ENCODE data around the gene SPIRE1.
"Not testable (repeated sequence)": the region's sequence is repeated elsewhere in the genome, so short reads cannot be mapped to it uniquely, and the experiment has no call there.

The SPIRE1 gene

DNA sequence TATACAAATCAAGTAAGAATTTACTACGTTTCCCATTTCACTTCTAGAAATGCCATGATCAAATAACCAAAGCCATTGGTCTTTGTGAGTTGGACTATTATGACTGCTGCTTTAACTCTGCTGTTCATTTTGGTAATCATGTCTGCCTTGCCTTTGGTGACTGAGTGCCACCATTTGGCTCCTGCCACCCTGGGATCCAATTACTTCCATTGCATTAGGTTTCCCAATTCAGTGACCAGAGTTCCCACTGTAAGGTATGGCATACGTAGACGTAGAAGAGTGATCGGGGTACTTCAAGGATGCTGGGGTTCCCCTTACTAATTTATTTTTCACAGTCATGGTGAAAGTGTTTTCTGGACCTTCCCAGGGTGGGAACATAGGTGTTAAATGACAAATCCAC, 90.1 kb downstream of the SPIRE1 start:
- no peaks in the 10 kb centered on the region for H3K79me2 ChIP-seq (ENCODE audit: insufficient read depth, low read length)
- no peak overlapping the region for H3K4me2 ChIP-seq (ENCODE audit: insufficient read depth, low read length)
- H3K4me3 ChIP-seq (ENCODE audit: low read depth in 1 of 2, low read length in 2 of 2): no peak overlapping the region
- H4K20me1 ChIP-seq (ENCODE audit: insufficient read depth, low read length): no peaks in the 10 kb centered on the region
- DNase-seq: no peak
- no peak overlapping the region for H3K27ac ChIP-seq (ENCODE audit: low read length)
- no peaks in the 10 kb centered on the region for H3K4me1 ChIP-seq (ENCODE audit: insufficient read depth, low read length)
- H3K27me3 ChIP-seq (ENCODE audit: insufficient read depth, low read length, poor library complexity): peaks cover 3% of the 10 kb centered on the region
- no peaks in the 10 kb centered on the region for H3K36me3 ChIP-seq (ENCODE audit: insufficient read depth, low read length)
- no peak overlapping the region for H2AFZ ChIP-seq (ENCODE audit: low read depth, low read length)
- no peak for ATAC-seq (ENCODE audit: insufficient read depth, low read depth)
- no peak for TF ChIP-seq EZH2 (IDR thresholded peaks at IDR 0.05; ENCODE audit: borderline replicate concordance, low read depth, low read length, severe bottlenecking)
- TF ChIP-seq, protein P1, sequence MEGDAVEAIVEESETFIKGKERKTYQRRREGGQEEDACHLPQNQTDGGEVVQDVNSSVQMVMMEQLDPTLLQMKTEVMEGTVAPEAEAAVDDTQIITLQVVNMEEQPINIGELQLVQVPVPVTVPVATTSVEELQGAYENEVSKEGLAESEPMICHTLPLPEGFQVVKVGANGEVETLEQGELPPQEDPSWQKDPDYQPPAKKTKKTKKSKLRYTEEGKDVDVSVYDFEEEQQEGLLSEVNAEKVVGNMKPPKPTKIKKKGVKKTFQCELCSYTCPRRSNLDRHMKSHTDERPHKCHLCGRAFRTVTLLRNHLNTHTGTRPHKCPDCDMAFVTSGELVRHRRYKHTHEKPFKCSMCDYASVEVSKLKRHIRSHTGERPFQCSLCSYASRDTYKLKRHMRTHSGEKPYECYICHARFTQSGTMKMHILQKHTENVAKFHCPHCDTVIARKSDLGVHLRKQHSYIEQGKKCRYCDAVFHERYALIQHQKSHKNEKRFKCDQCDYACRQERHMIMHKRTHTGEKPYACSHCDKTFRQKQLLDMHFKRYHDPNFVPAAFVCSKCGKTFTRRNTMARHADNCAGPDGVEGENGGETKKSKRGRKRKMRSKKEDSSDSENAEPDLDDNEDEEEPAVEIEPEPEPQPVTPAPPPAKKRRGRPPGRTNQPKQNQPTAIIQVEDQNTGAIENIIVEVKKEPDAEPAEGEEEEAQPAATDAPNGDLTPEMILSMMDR (IDR thresholded peaks at IDR 0.05; ENCODE audit: borderline replicate concordance, extremely low read depth, low read length, poor library complexity, severe bottlenecking): no peak
- H3K9ac ChIP-seq (ENCODE audit: low read depth, low read length): no peak overlapping the region
- no peaks in the 10 kb centered on the region for H3K9me3 ChIP-seq (ENCODE audit: insufficient read depth, low read length, severe bottlenecking)

DNA sequence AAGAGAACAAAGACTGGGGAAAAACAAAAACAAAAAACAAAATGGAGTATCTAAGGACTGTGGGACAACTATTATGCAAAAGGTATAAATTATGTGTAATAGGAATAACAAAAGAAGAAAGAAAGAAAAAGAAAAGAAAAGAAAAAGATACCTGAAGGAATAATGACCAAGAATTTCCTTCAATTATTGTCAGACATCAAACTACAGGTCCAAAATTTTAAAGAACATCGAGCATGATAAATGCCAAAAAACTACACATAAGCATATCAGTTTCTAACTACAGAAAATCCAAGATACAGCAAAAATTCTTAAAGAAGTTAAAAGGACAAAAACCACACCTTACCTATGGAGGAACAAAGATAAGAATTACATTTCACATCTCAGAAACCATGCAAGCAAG, 93.0 kb downstream of the SPIRE1 start:
- no peaks in the 10 kb centered on the region for H3K36me3 ChIP-seq (ENCODE audit: insufficient read depth, low read length)
- DNase-seq (no peak), ATAC-seq (ENCODE audit: insufficient read depth, low read depth) (no peak)
- TF ChIP-seq, protein P1 (IDR thresholded peaks at IDR 0.05; ENCODE audit: borderline replicate concordance, extremely low read depth, low read length, poor library complexity, severe bottlenecking): no peak
- no peak for TF ChIP-seq EZH2 (IDR thresholded peaks at IDR 0.05; ENCODE audit: borderline replicate concordance, low read depth, low read length, severe bottlenecking)
- H3K9ac ChIP-seq (ENCODE audit: low read depth, low read length): no peak overlapping the region
- H3K79me2 ChIP-seq (ENCODE audit: insufficient read depth, low read length): no peaks in the 10 kb centered on the region
- H4K20me1 ChIP-seq (ENCODE audit: insufficient read depth, low read length): no peaks in the 10 kb centered on the region
- H3K9me3 ChIP-seq (ENCODE audit: insufficient read depth, low read length, severe bottlenecking): no peaks in the 10 kb centered on the region
- H3K4me2 ChIP-seq (ENCODE audit: insufficient read depth, low read length): no peak overlapping the region
- H2AFZ ChIP-seq (ENCODE audit: low read depth, low read length): no peak overlapping the region
- H3K4me3 ChIP-seq (ENCODE audit: low read depth in 1 of 2, low read length in 2 of 2): no peak overlapping the region
- no peaks in the 10 kb centered on the region for H3K4me1 ChIP-seq (ENCODE audit: insufficient read depth, low read length)
- H3K27ac ChIP-seq (ENCODE audit: low read length): no peak overlapping the region
- H3K27me3 ChIP-seq (ENCODE audit: insufficient read depth, low read length, poor library complexity): peaks cover 3% of the 10 kb centered on the region

DNA sequence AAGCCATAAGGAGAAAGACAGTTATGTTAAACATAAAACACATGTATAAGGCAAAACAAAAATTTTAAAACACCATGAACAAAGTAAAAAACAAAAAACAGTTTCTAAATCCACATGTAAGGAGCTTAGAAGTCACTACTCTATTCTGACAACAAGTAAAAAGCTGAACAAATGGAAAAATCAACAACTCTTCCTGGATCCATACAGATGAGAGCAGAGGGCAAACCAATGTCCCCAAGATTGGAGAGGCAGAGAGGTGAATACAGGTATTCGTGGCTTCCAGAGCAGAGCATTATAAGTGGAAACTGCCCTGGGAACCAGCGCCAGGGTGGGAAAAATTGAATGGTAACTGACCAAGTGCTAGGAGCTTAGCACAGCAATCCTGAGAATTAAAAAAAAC, 93.5 kb downstream of the SPIRE1 start:
- H3K36me3 ChIP-seq (ENCODE audit: insufficient read depth, low read length): no peaks in the 10 kb centered on the region
- no peak overlapping the region for H3K4me2 ChIP-seq (ENCODE audit: insufficient read depth, low read length)
- ATAC-seq (ENCODE audit: insufficient read depth, low read depth) (no peak), DNase-seq (no peak)
- no peak overlapping the region for H2AFZ ChIP-seq (ENCODE audit: low read depth, low read length)
- no peaks in the 10 kb centered on the region for H4K20me1 ChIP-seq (ENCODE audit: insufficient read depth, low read length)
- no peaks in the 10 kb centered on the region for H3K4me1 ChIP-seq (ENCODE audit: insufficient read depth, low read length)
- H3K79me2 ChIP-seq (ENCODE audit: insufficient read depth, low read length): no peaks in the 10 kb centered on the region
- no peak overlapping the region for H3K4me3 ChIP-seq (ENCODE audit: low read depth in 1 of 2, low read length in 2 of 2)
- no peak overlapping the region for H3K9ac ChIP-seq (ENCODE audit: low read depth, low read length)
- TF ChIP-seq, protein P1 (IDR thresholded peaks at IDR 0.05; ENCODE audit: borderline replicate concordance, extremely low read depth, low read length, poor library complexity, severe bottlenecking): no peak
- H3K27me3 ChIP-seq (ENCODE audit: insufficient read depth, low read length, poor library complexity): peaks cover 3% of the 10 kb centered on the region
- no peak overlapping the region for H3K27ac ChIP-seq (ENCODE audit: low read length)
- H3K9me3 ChIP-seq (ENCODE audit: insufficient read depth, low read length, severe bottlenecking): no peaks in the 10 kb centered on the region

DNA sequence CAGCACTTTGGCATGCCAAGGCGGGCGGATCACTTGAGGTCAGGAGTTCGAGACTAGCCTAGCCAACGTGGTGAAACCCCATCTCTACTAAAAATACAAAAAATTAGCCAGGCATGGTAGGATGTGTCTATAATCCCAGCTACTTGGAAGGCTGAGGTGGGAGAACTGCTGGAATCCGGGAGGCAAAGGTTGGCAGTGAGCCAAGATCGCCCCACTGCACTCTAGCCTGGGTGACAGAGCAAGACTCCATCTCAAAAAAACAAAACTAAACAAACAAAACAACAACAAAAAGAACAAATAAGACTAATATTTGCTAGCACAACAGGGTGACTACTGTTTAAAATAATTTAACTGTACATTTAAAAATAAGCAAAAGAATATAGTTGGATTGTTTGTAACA, 97.3 kb downstream of the SPIRE1 start:
- not testable (repeated sequence) for H3K4me2 ChIP-seq (ENCODE audit: insufficient read depth, low read length); ATAC-seq (ENCODE audit: insufficient read depth, low read depth); H3K79me2 ChIP-seq (ENCODE audit: insufficient read depth, low read length)

More for the DNA sequence above, 97.3 kb downstream of the SPIRE1 start:
- not testable (repeated sequence) for H3K4me3 ChIP-seq (ENCODE audit: low read depth in 1 of 2, low read length in 2 of 2); H3K27ac ChIP-seq (ENCODE audit: low read length); H2AFZ ChIP-seq (ENCODE audit: low read depth, low read length); H3K9ac ChIP-seq (ENCODE audit: low read depth, low read length); H4K20me1 ChIP-seq (ENCODE audit: insufficient read depth, low read length); H3K9me3 ChIP-seq (ENCODE audit: insufficient read depth, low read length, severe bottlenecking); DNase-seq; H3K4me1 ChIP-seq (ENCODE audit: insufficient read depth, low read length); H3K36me3 ChIP-seq (ENCODE audit: insufficient read depth, low read length); H3K27me3 ChIP-seq (ENCODE audit: insufficient read depth, low read length, poor library complexity)
